Endothelial cell of umbilical vein (primary cell): ENCODE results near the gene UQCRHL.
"Not testable (repeated sequence)": the region's sequence is repeated elsewhere in the genome, so short reads cannot be mapped to it uniquely, and the experiment has no call there.

Source experiments
- CTCF ChIP-seq, 2 donors: IDR thresholded peaks; 1 replicate in 1 of 2; 2 replicates in 1 of 2; pipeline ENCODE4 v1.5.1; 2011; ENCODE audit warnings: low read length in 2 of 2, mild to moderate bottlenecking in 2 of 2, moderate library complexity in 2 of 2, control low read depth in 1 of 2, inconsistent platforms in 1 of 2, low read depth in 1 of 2; ENCODE audit not compliant: insufficient read depth in 1 of 2; ENCODE audit errors: extremely low read depth in 1 of 2
- FOS ChIP-seq: IDR thresholded peaks from 2 replicates; pipeline ENCODE4 v1.6.1; 2011; ENCODE audit warnings: mild to moderate bottlenecking, low read length, moderate library complexity, borderline replicate concordance; ENCODE audit not compliant: insufficient read depth
- POLR2A ChIP-seq: IDR thresholded peaks from 2 replicates; pipeline ENCODE4 v1.6.1; 2012; ENCODE audit warnings: low read depth, mild to moderate bottlenecking, control low read depth, low read length

GRCh38 chr1:15807549-15807948 is at the start of gene UQCRHL:
- not testable (repeated sequence) for TF ChIP-seq CTCF (IDR thresholded peaks at IDR 0.05; ENCODE audit: extremely low read depth in 1 of 2, insufficient read depth in 1 of 2, low read depth in 1 of 2, low read length in 2 of 2); POLR2A; FOS
